ENCODE measurements around the gene RGS7.

- TF ChIP-seq EZH2 (IDR thresholded peaks at IDR 0.05; ENCODE audit: insufficient read depth, poor library complexity, severe bottlenecking) = no peak
- no peak for TF ChIP-seq EZH2phosphoT487 (IDR thresholded peaks at IDR 0.05; ENCODE audit: insufficient read depth, low read depth)
Observed at GRCh38 chr1:240844486-240844885, 512.5 kb downstream of the RGS7 start.

Data from GM23248 (cell line).